WTC11 (cell line): Measurements from ENCODE around the gene GARRE1.

Source experiments
- FOXJ3 ChIP-seq: sonication (generic); formaldehyde crosslinking; IDR thresholded peaks from 2 replicates; pipeline ENCODE4 v1.9.0; 2021; ENCODE audit warnings: missing genetic modification reagents, mild to moderate bottlenecking, borderline replicate concordance
- USF2 ChIP-seq: sonication (generic); formaldehyde crosslinking; IDR thresholded peaks from 2 replicates; pipeline ENCODE4 v1.8.1; 2023; ENCODE audit warnings: mild to moderate bottlenecking, missing genetic modification reagents, moderate library complexity
- ZNF317 ChIP-seq: sonication (generic); formaldehyde crosslinking; IDR thresholded peaks from 2 replicates; pipeline ENCODE4 v1.8.1; 2023; ENCODE audit warnings: low read depth, mild to moderate bottlenecking, moderate library complexity, missing genetic modification reagents, borderline replicate concordance
- TF ChIP-seq, protein P1 (sequence below): fragments of 200-600 bp; IDR thresholded peaks from 2 replicates; pipeline ENCODE4 v1.8.0; 2022; ENCODE audit warnings: antibody characterized with exemption

GRCh38 chr19:34273121-34273520 is 18.8 kb downstream of the GARRE1 start:
- TF ChIP-seq FOXJ3 (CRISPR knock-in tag): no peak
- TF ChIP-seq ZNF317 (CRISPR knock-in tag): no peak
- no peak for TF ChIP-seq USF2 (CRISPR knock-in tag)
- TF ChIP-seq, protein P1, sequence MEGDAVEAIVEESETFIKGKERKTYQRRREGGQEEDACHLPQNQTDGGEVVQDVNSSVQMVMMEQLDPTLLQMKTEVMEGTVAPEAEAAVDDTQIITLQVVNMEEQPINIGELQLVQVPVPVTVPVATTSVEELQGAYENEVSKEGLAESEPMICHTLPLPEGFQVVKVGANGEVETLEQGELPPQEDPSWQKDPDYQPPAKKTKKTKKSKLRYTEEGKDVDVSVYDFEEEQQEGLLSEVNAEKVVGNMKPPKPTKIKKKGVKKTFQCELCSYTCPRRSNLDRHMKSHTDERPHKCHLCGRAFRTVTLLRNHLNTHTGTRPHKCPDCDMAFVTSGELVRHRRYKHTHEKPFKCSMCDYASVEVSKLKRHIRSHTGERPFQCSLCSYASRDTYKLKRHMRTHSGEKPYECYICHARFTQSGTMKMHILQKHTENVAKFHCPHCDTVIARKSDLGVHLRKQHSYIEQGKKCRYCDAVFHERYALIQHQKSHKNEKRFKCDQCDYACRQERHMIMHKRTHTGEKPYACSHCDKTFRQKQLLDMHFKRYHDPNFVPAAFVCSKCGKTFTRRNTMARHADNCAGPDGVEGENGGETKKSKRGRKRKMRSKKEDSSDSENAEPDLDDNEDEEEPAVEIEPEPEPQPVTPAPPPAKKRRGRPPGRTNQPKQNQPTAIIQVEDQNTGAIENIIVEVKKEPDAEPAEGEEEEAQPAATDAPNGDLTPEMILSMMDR: no peak
